ENCODE results near the gene PMP22.
"Not testable (repeated sequence)": the region's sequence is repeated elsewhere in the genome, so short reads cannot be mapped to it uniquely, and the experiment has no call there.

Gene PMP22

GRCh38 chr17:15213381-15214087 lies 51.6 kb downstream of the PMP22 start:
- no peak for DNase-seq

- no peak for DNase-seq
Measured at GRCh38 chr17:15210247-15210646, 54.9 kb downstream of the PMP22 start.

- not testable (repeated sequence) for DNase-seq
Measured at GRCh38 chr17:15203062-15203461, 62.1 kb downstream of the PMP22 start.

- DNase-seq = not testable (repeated sequence)
Measured at GRCh38 chr17:15200574-15200973, 64.6 kb downstream of the PMP22 start.

GRCh38 chr17:15197229-15197628 lies 67.9 kb downstream of the PMP22 start:
- no peak for DNase-seq

- DNase-seq = no peak
Measured at GRCh38 chr17:15194859-15195277, 70.3 kb downstream of the PMP22 start.

GRCh38 chr17:15185625-15185991 lies 79.5 kb downstream of the PMP22 start:
- no peak for DNase-seq

- DNase-seq = no peak
Measured at GRCh38 chr17:15184872-15185624, 80.1 kb downstream of the PMP22 start.

GRCh38 chr17:15181816-15182215 lies 83.3 kb downstream of the PMP22 start:
- no peak for DNase-seq

GRCh38 chr17:15181333-15181732 lies 83.8 kb downstream of the PMP22 start:
- no peak for DNase-seq

- peak in 12 of 56 donors; percentile 1 to 43 (median 22) for DNase-seq
Measured at GRCh38 chr17:15180121-15180561, 85.0 kb downstream of the PMP22 start.

Data from nucleus accumbens (tissue), 56 donors.